Small intestine (tissue), 7 donors: ENCODE data around the gene SLC1A1. TPM values are rescaled to one million over a fixed set of nuclear protein-coding genes. Genes with fewer than 3 reads are reported as not detected.
A peak's percentile ranks its signal among the peaks of the same experiment; 100 is the strongest.

Experiments used
- DNase-seq, 2 donors: peaks; one replicate each; pipeline versions ENCODE4 v3.0.0 to v3.0.0-alpha.2; 2013
- FAIRE-seq: peaks from 2 replicates; lab custom pipeline; 2012; peaks lifted over from hg19 to GRCh38; lab: Jason Lieb, UNC
- H3K27ac ChIP-seq, 3 donors: one replicate each; pipeline ENCODE4 v1.5.1; 2013; ENCODE audit warnings: low read length in 2 of 3, mild to moderate bottlenecking in 2 of 3, control low read depth in 1 of 3, inconsistent platforms in 1 of 3, low read depth in 1 of 3, moderate library complexity in 1 of 3
- H3K27me3 ChIP-seq, 3 donors: one replicate each; pipeline ENCODE4 v1.6.1; 2013; ENCODE audit warnings: low read length in 3 of 3, inconsistent platforms in 1 of 3; ENCODE audit not compliant: control insufficient read depth in 3 of 3, insufficient read depth in 3 of 3
- H3K36me3 ChIP-seq, 3 donors: one replicate each; pipeline ENCODE4 v1.6.1; 2013; ENCODE audit warnings: low read length in 3 of 3, inconsistent platforms in 1 of 3, low read depth in 1 of 3, mild to moderate bottlenecking in 1 of 3, moderate library complexity in 1 of 3; ENCODE audit not compliant: control insufficient read depth in 3 of 3, insufficient read depth in 2 of 3
- H3K4me1 ChIP-seq, 3 donors: one replicate each; pipeline ENCODE4 v1.6.1; 2013; ENCODE audit warnings: low read length in 2 of 3, inconsistent platforms in 1 of 3, low read depth in 1 of 3, mild to moderate bottlenecking in 1 of 3, moderate library complexity in 1 of 3; ENCODE audit not compliant: control insufficient read depth in 3 of 3, insufficient read depth in 2 of 3
- H3K4me3 ChIP-seq, 3 donors: one replicate each; pipeline ENCODE4 v1.5.1; 2013; ENCODE audit warnings: low read length in 3 of 3, control low read depth in 1 of 3, inconsistent platforms in 1 of 3, low read depth in 1 of 3, mild to moderate bottlenecking in 1 of 3, moderate library complexity in 1 of 3
- H3K9me3 ChIP-seq, 2 donors: one replicate each; pipeline ENCODE4 v1.6.1; 2013; ENCODE audit warnings: low read depth in 1 of 2, low read length in 1 of 2; ENCODE audit not compliant: control insufficient read depth in 2 of 2, insufficient read depth in 1 of 2
- WGBS, 3 donors: extraction: QIAGEN DNeasy Blood & Tissue Kit; methylation state at CpG; one replicate each; pipeline ENCODE4 v1.1.7; 2013; 5-methylcytosine and 5-hydroxymethylcytosine counted together
- polyA plus RNA-seq, 4 donors: library from polyadenylated mRNA; stranded (reverse) in 3 of 4; unstranded in 1 of 4; fragments of 200-250 nt in 3 of 4; fragments of 120-200 nt in 1 of 4; gene quantifications; one replicate each; pipeline versions ENCODE4 v1.2.1 to v1.2.3, GENCODE V29; 2013
- donor health status: healthy with polysubstance abuse.
- donor health status: control.
- donor health status: control.
- donor health status: Bipolar disorder and iron deficiency.
- donor health status: healthy.

SLC1A1 gene
- polyA plus RNA-seq, 4 donors = 21.1 to 46.4 (median 42.9) TPM

GRCh38 chr9:4496497-4496896, 6.2 kb downstream of the SLC1A1 start:
- no peak overlapping the region for H3K4me3 ChIP-seq
- peaks cover 3 to 40% (median 13%) of the 10 kb centered on the region in 3 donors for H3K4me1 ChIP-seq
- no peak for DNase-seq
- FAIRE-seq = no peak
- peak overlapping the region in 1 of 3 donors; percentile 43 for H3K27ac ChIP-seq
- WGBS, 3 donors = 93 to 94% (median 93%) methylated on average over 2 of the region's 2 CpGs
- H3K36me3 ChIP-seq = peaks cover 0 to 3% (median 0%) of the 10 kb centered on the region in 3 donors
- no peaks in the 10 kb centered on the region for H3K9me3 ChIP-seq
- no peaks in the 10 kb centered on the region for H3K27me3 ChIP-seq

- WGBS, 3 donors = 8 to 26% (median 11%) methylated on average over 1 of the region's 1 CpG
- Histone ChIP-seq H3K27me3 (no peaks in the 10 kb centered on the region), H3K4me3 (no peak overlapping the region), H3K9me3 (no peaks in the 10 kb centered on the region), H3K4me1 (peaks cover 3 to 32% (median 15%) of the 10 kb centered on the region in 3 donors), H3K27ac (peak overlapping the region in 1 of 3 donors; percentile 84), H3K36me3 (peaks cover 0 to 7% (median 0%) of the 10 kb centered on the region in 3 donors)
- no peak for FAIRE-seq
- no peak for DNase-seq
Measured at GRCh38 chr9:4497395-4497794, 7.1 kb downstream of the SLC1A1 start.

- WGBS, 3 donors = 12 to 47% (median 17%) methylated on average over 1 of the region's 1 CpG
- H3K4me3 ChIP-seq = no peak overlapping the region
- peak overlapping the region in 1 of 3 donors; percentile 84 for H3K27ac ChIP-seq
- H3K9me3 ChIP-seq = no peaks in the 10 kb centered on the region
- peaks cover 3 to 29% (median 15%) of the 10 kb centered on the region in 3 donors for H3K4me1 ChIP-seq
- DNase-seq (peak; percentile 87 to 96), FAIRE-seq (no peak)
- H3K27me3 ChIP-seq = no peaks in the 10 kb centered on the region
- H3K36me3 ChIP-seq = peaks cover 0 to 7% (median 0%) of the 10 kb centered on the region in 3 donors
Measured at GRCh38 chr9:4497855-4498254, 7.6 kb downstream of the SLC1A1 start.

GRCh38 chr9:4499917-4500316, 9.6 kb downstream of the SLC1A1 start:
- FAIRE-seq = no peak
- H3K27ac ChIP-seq = no peak overlapping the region

GRCh38 chr9:4501147-4501507, 10.9 kb downstream of the SLC1A1 start:
- Histone ChIP-seq H3K4me1 (peaks cover 6 to 17% (median 6%) of the 10 kb centered on the region in 3 donors), H3K4me3 (no peak overlapping the region), H3K27me3 (no peaks in the 10 kb centered on the region), H3K9me3 (no peaks in the 10 kb centered on the region), H3K27ac (peak overlapping the region in 1 of 3 donors; percentile 85), H3K36me3 (peaks cover 0 to 4% (median 2%) of the 10 kb centered on the region in 3 donors)
- WGBS, 3 donors = 95 to 98% (median 97%) methylated on average over 5 of the region's 5 CpGs
- no peak for FAIRE-seq
- peak in 1 of 2 donors; percentile 63 for DNase-seq

More at GRCh38 chr9:4499917-4500316, 9.6 kb downstream of the SLC1A1 start:
- H3K9me3 ChIP-seq = no peaks in the 10 kb centered on the region
- peaks cover 0 to 6% (median 2%) of the 10 kb centered on the region in 3 donors for H3K36me3 ChIP-seq
- no peak overlapping the region for H3K4me3 ChIP-seq
- H3K4me1 ChIP-seq = peaks cover 6 to 26% (median 14%) of the 10 kb centered on the region in 3 donors
- no peaks in the 10 kb centered on the region for H3K27me3 ChIP-seq
- 67 to 78% (median 76%) methylated on average over 7 of the region's 7 CpGs for WGBS, 3 donors
- no peak for DNase-seq

GRCh38 chr9:4502444-4502843, 12.2 kb downstream of the SLC1A1 start:
- DNase-seq = no peak
- H3K4me3 ChIP-seq = no peak overlapping the region
- H3K9me3 ChIP-seq = no peaks in the 10 kb centered on the region
- no peak for FAIRE-seq
- H3K4me1 ChIP-seq = peaks cover 3 to 16% (median 4%) of the 10 kb centered on the region in 3 donors
- no peaks in the 10 kb centered on the region for H3K27me3 ChIP-seq
- no peak overlapping the region for H3K27ac ChIP-seq
- H3K36me3 ChIP-seq = peaks cover 0 to 7% (median 2%) of the 10 kb centered on the region in 3 donors
- WGBS, 3 donors = 62 to 67% (median 64%) methylated on average over 1 of the region's 1 CpG

- FAIRE-seq = no peak
- Histone ChIP-seq H3K9me3 (no peaks in the 10 kb centered on the region), H3K27ac (no peak overlapping the region), H3K27me3 (no peaks in the 10 kb centered on the region), H3K4me3 (no peak overlapping the region), H3K36me3 (peaks cover 0 to 7% (median 2%) of the 10 kb centered on the region in 3 donors), H3K4me1 (peaks cover 3 to 19% (median 5%) of the 10 kb centered on the region in 3 donors)
- no peak for DNase-seq
- 65 to 83% (median 71%) methylated on average over 2 of the region's 2 CpGs for WGBS, 3 donors
Measured at GRCh38 chr9:4503103-4503502, 12.8 kb downstream of the SLC1A1 start.

- Histone ChIP-seq H3K27me3 (no peaks in the 10 kb centered on the region), H3K27ac (no peak overlapping the region), H3K9me3 (no peaks in the 10 kb centered on the region), H3K4me1 (peaks cover 3 to 28% (median 8%) of the 10 kb centered on the region in 3 donors), H3K4me3 (no peak overlapping the region), H3K36me3 (peaks cover 0 to 7% (median 2%) of the 10 kb centered on the region in 3 donors)
- no peak for FAIRE-seq
- WGBS, 3 donors = 86 to 93% (median 90%) methylated on average over 4 of the region's 4 CpGs
- no peak for DNase-seq
Measured at GRCh38 chr9:4504250-4504649, 14.0 kb downstream of the SLC1A1 start.

GRCh38 chr9:4506490-4506889, 16.2 kb downstream of the SLC1A1 start:
- Histone ChIP-seq H3K27me3 (no peaks in the 10 kb centered on the region), H3K9me3 (peaks cover 0 to 3% of the 10 kb centered on the region in 2 donors), H3K27ac (peak overlapping the region in 1 of 3 donors; percentile 93), H3K4me3 (no peak overlapping the region), H3K4me1 (peaks cover 3 to 45% (median 12%) of the 10 kb centered on the region in 3 donors), H3K36me3 (peaks cover 0 to 7% (median 2%) of the 10 kb centered on the region in 3 donors)
- WGBS, 3 donors = 87 to 97% (median 90%) methylated on average over 1 of the region's 1 CpG
- no peak for DNase-seq
- no peak for FAIRE-seq
